GM23338 (cell line): ENCODE results near the gene SMIM5. TPM values are rescaled to one million over a fixed set of nuclear protein-coding genes. Genes with fewer than 3 reads are reported as not detected.

ENCODE experiments used
- ATAC-seq: fragments of 200-7000 bp; cut with Tn5 transposase; 3 replicates; pipeline ENCODE4 v1.9.1; 2020
- DNase-seq: peaks from one replicate; pipeline ENCODE4 v3.0.0-alpha.2; 2015; ENCODE audit warnings: low spot score
- H2AFZ ChIP-seq: fragments of 200-600 bp; sonication (generic); 2 replicates; pipeline ENCODE4 v1.8.0; 2016; ENCODE audit warnings: antibody characterized with exemption, mild to moderate bottlenecking, moderate library complexity
- H3F3A ChIP-seq: fragments of 200-600 bp; sonication (generic); replicated peaks from 2 replicates; pipeline ENCODE4 v1.8.0; 2017; ENCODE audit warnings: antibody characterized with exemption, mixed run types, low read depth
- H3K27ac ChIP-seq: fragments of 200-600 bp; sonication (generic); 2 replicates; pipeline ENCODE4 v1.6.1; 2016; ENCODE audit warnings: low read depth
- H3K27me3 ChIP-seq: fragments of 200-600 bp; sonication (generic); 2 replicates; pipeline ENCODE4 v1.8.0; 2016; ENCODE audit warnings: mild to moderate bottlenecking, mixed run types, moderate library complexity; ENCODE audit not compliant: insufficient read depth
- H3K36me3 ChIP-seq: fragments of 200-600 bp; sonication (generic); 2 replicates; pipeline ENCODE4 v1.8.0; 2016; ENCODE audit warnings: mild to moderate bottlenecking; ENCODE audit not compliant: insufficient read depth
- H3K4me1 ChIP-seq: fragments of 200-600 bp; sonication (generic); 2 replicates; pipeline ENCODE4 v1.8.0; 2016; ENCODE audit warnings: mild to moderate bottlenecking, moderate library complexity; ENCODE audit not compliant: insufficient read depth
- H3K4me2 ChIP-seq: fragments of 200-600 bp; sonication (generic); 2 replicates; pipeline ENCODE4 v1.7.1; 2017; ENCODE audit warnings: mixed run types
- H3K4me3 ChIP-seq: fragments of 200-600 bp; sonication (generic); 2 replicates; pipeline ENCODE4 v1.6.1; 2016; ENCODE audit warnings: mixed run types
- H3K79me2 ChIP-seq: fragments of 200-600 bp; sonication (generic); replicated peaks from 2 replicates; pipeline ENCODE4 v1.8.0; 2017; ENCODE audit warnings: mild to moderate bottlenecking; ENCODE audit not compliant: insufficient read depth
- H3K9me2 ChIP-seq: fragments of 200-600 bp; sonication (generic); 2 replicates; pipeline ENCODE4 v1.8.0; 2017; ENCODE audit not compliant: insufficient read depth
- H4K20me1 ChIP-seq: fragments of 200-600 bp; sonication (generic); replicated peaks from 2 replicates; pipeline ENCODE4 v1.8.0; 2017; ENCODE audit warnings: mild to moderate bottlenecking; ENCODE audit not compliant: insufficient read depth
- H3K27ac Mint-ChIP-seq: 2 replicates; pipeline ENCODE4 v1.8.0; 2020; ENCODE audit warnings: inconsistent platforms, mild to moderate bottlenecking, moderate library complexity, mixed read lengths
- H3K27me3 Mint-ChIP-seq: 3 replicates; pipeline ENCODE4 v1.8.0; 2022; ENCODE audit warnings: low read depth, mild to moderate bottlenecking, moderate library complexity, mixed read lengths, inconsistent platforms; ENCODE audit not compliant: insufficient read depth, poor library complexity
- H3K36me3 Mint-ChIP-seq: 3 replicates; pipeline ENCODE4 v1.8.0; 2021; ENCODE audit warnings: low read depth, mild to moderate bottlenecking, inconsistent platforms, moderate library complexity, mixed read lengths
- H3K4me1 Mint-ChIP-seq: 3 replicates; pipeline ENCODE4 v1.8.0; 2020; ENCODE audit warnings: mild to moderate bottlenecking, inconsistent platforms, mixed read lengths
- H3K4me3 Mint-ChIP-seq: 3 replicates; pipeline ENCODE4 v1.8.0; 2021; ENCODE audit warnings: moderate library complexity, mild to moderate bottlenecking, inconsistent platforms, mixed read lengths
- H3K9me3 Mint-ChIP-seq: 3 replicates; pipeline ENCODE4 v1.8.0; 2020; ENCODE audit warnings: moderate library complexity, mild to moderate bottlenecking, inconsistent platforms, mixed read lengths
- CREB1 ChIP-seq: fragments of 250-450 bp; sonication (Bioruptor Pico); IDR thresholded peaks from 2 replicates; pipeline ENCODE4 v1.5.0; 2020; ENCODE audit warnings: low read depth, mild to moderate bottlenecking, moderate library complexity
- CTCF ChIP-seq, 2 experiments: fragments of 200-600 bp in 1 of 2; sonication (generic) in 1 of 2; conservative IDR thresholded peaks; 2 replicates each; pipeline versions ENCODE4 v1.5.1 to v1.6.1; 2016 to 2017; ENCODE audit warnings: antibody characterized with exemption in 2 of 2, low read depth in 2 of 2, mild to moderate bottlenecking in 2 of 2, moderate library complexity in 1 of 2
- ETS1 ChIP-seq: IDR thresholded peaks from 2 replicates; pipeline ENCODE4 v1.6.1; 2016; ENCODE audit warnings: antibody characterized with exemption
- EZH2 ChIP-seq: fragments of 200-600 bp; sonication (generic); IDR thresholded peaks from one replicate; pipeline ENCODE4 v1.8.0; 2017; ENCODE audit warnings: antibody characterized with exemption, mild to moderate bottlenecking, low read depth; ENCODE audit not compliant: unreplicated experiment
- EZH2phosphoT487 ChIP-seq: fragments of 200-600 bp; sonication (generic); IDR thresholded peaks from one replicate; pipeline ENCODE4 v1.8.1; 2018; ENCODE audit warnings: antibody characterized with exemption; ENCODE audit not compliant: unreplicated experiment
- JUNB ChIP-seq: IDR thresholded peaks from one replicate; pipeline ENCODE4 v1.6.1; 2016; ENCODE audit warnings: antibody characterized with exemption; ENCODE audit not compliant: unreplicated experiment
- NANOG ChIP-seq: IDR thresholded peaks from 2 replicates; pipeline ENCODE4 v1.6.1; 2016; ENCODE audit warnings: antibody characterized with exemption, borderline replicate concordance
- POLR2AphosphoS5 ChIP-seq: IDR thresholded peaks from 2 replicates; pipeline ENCODE4 v1.6.1; 2016; ENCODE audit warnings: antibody characterized with exemption, low read depth
- REST ChIP-seq: IDR thresholded peaks from one replicate; pipeline ENCODE4 v1.6.1; 2018; ENCODE audit warnings: antibody characterized with exemption; ENCODE audit not compliant: unreplicated experiment
- STAT1 ChIP-seq: IDR thresholded peaks from one replicate; pipeline ENCODE4 v1.6.1; 2016; ENCODE audit warnings: antibody characterized with exemption; ENCODE audit not compliant: unreplicated experiment
- ZNF114 ChIP-seq: fragments of 250-450 bp; sonication (Bioruptor Pico); IDR thresholded peaks from 2 replicates; pipeline ENCODE4 v1.5.0; 2020; ENCODE audit warnings: mild to moderate bottlenecking, moderate library complexity
- ZNF331 ChIP-seq: fragments of 250-450 bp; sonication (Bioruptor Pico); IDR thresholded peaks from 2 replicates; pipeline ENCODE4 v1.5.0; 2020; ENCODE audit warnings: low read depth, mild to moderate bottlenecking, moderate library complexity
- polyA plus RNA-seq: library from polyadenylated mRNA; unstranded; fragments of >200 nt; fragmentation: Nextera tagmentation; extraction: Ambion mirVana; gene quantifications from 2 replicates; pipeline ENCODE4 v1.2.1, GENCODE V29; 2016
- total RNA-seq: library from RNA; depleted of rRNA; stranded (reverse); fragments of >200 nt; shearing (Covaris generic); gene quantifications from 2 replicates; pipeline ENCODE4 v1.2.3, GENCODE V29; 2014
- TF ChIP-seq, protein P1 (sequence below): fragments of 250-450 bp; sonication (Bioruptor Pico); IDR thresholded peaks from 2 replicates; pipeline ENCODE4 v1.5.0; 2020; ENCODE audit warnings: mild to moderate bottlenecking, moderate library complexity

SMIM5 gene
- total and polyA plus RNA-seq, 2 experiments from 2014 or later, result 0.16 TPM; not detected in 1

DNA sequence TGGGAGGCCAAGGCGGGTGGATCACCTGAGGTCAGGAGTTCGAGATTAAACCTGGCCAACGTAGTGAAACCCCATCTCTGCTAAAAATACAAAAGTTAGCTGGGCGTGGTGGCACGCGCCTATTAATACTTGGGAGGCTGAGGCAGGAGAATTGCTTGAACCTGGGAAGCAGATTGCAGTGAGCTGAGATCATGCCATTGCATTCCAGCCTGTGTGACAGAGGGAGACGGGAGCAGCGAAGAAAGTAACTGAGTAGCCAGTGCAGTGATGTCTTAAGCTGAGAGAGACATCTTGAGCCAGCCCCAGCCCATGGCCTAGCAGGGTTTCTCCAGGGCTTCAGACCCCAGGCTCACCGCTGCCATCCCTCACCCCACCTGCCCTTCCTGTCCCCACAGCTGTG lies 9.8 kb upstream of the SMIM5 start:
- Histone ChIP-seq H3F3A (no peaks in the 10 kb centered on the region), H3K4me3 (no peak overlapping the region), H3K4me2 (no peak overlapping the region), H2AFZ (no peak overlapping the region), H3K27me3 (no peaks in the 10 kb centered on the region), H3K79me2 (no peaks in the 10 kb centered on the region), H3K4me1 (no peaks in the 10 kb centered on the region), H3K9me2 (no peaks in the 10 kb centered on the region), H3K36me3 (no peaks in the 10 kb centered on the region; the same call in 1 of the 2 replicates), H3K27ac (no peak overlapping the region), H4K20me1 (no peaks in the 10 kb centered on the region)
- Mint-ChIP-seq H3K27ac (no peak overlapping the region), H3K9me3 (no peaks in the 10 kb centered on the region; the same call in 2 of the 3 replicates), H3K4me3 (no peak overlapping the region), H3K36me3 (no peaks in the 10 kb centered on the region), H3K27me3 (peaks cover 27% of the 10 kb centered on the region), H3K4me1 (peaks cover 3% of the 10 kb centered on the region; the same call in 1 of the 3 replicates)
- ATAC-seq (no peak), DNase-seq (no peak)
- TF ChIP-seq NANOG, result no peak
- TF ChIP-seq ZNF331 (CRISPR knock-in tag), result no peak
- TF ChIP-seq JUNB, result no peak
- TF ChIP-seq CTCF (conservative IDR thresholded peaks at IDR 0.05; ENCODE audit: low read depth in 2 of 2), result no peak
- TF ChIP-seq EZH2phosphoT487, result no peak
- TF ChIP-seq STAT1, result no peak
- no peak for TF ChIP-seq ETS1
- TF ChIP-seq REST, result no peak
- TF ChIP-seq EZH2, result no peak
- TF ChIP-seq CREB1, result no peak
- TF ChIP-seq ZNF114 (CRISPR knock-in tag), result no peak
- TF ChIP-seq POLR2AphosphoS5, result no peak
- TF ChIP-seq, protein P1, sequence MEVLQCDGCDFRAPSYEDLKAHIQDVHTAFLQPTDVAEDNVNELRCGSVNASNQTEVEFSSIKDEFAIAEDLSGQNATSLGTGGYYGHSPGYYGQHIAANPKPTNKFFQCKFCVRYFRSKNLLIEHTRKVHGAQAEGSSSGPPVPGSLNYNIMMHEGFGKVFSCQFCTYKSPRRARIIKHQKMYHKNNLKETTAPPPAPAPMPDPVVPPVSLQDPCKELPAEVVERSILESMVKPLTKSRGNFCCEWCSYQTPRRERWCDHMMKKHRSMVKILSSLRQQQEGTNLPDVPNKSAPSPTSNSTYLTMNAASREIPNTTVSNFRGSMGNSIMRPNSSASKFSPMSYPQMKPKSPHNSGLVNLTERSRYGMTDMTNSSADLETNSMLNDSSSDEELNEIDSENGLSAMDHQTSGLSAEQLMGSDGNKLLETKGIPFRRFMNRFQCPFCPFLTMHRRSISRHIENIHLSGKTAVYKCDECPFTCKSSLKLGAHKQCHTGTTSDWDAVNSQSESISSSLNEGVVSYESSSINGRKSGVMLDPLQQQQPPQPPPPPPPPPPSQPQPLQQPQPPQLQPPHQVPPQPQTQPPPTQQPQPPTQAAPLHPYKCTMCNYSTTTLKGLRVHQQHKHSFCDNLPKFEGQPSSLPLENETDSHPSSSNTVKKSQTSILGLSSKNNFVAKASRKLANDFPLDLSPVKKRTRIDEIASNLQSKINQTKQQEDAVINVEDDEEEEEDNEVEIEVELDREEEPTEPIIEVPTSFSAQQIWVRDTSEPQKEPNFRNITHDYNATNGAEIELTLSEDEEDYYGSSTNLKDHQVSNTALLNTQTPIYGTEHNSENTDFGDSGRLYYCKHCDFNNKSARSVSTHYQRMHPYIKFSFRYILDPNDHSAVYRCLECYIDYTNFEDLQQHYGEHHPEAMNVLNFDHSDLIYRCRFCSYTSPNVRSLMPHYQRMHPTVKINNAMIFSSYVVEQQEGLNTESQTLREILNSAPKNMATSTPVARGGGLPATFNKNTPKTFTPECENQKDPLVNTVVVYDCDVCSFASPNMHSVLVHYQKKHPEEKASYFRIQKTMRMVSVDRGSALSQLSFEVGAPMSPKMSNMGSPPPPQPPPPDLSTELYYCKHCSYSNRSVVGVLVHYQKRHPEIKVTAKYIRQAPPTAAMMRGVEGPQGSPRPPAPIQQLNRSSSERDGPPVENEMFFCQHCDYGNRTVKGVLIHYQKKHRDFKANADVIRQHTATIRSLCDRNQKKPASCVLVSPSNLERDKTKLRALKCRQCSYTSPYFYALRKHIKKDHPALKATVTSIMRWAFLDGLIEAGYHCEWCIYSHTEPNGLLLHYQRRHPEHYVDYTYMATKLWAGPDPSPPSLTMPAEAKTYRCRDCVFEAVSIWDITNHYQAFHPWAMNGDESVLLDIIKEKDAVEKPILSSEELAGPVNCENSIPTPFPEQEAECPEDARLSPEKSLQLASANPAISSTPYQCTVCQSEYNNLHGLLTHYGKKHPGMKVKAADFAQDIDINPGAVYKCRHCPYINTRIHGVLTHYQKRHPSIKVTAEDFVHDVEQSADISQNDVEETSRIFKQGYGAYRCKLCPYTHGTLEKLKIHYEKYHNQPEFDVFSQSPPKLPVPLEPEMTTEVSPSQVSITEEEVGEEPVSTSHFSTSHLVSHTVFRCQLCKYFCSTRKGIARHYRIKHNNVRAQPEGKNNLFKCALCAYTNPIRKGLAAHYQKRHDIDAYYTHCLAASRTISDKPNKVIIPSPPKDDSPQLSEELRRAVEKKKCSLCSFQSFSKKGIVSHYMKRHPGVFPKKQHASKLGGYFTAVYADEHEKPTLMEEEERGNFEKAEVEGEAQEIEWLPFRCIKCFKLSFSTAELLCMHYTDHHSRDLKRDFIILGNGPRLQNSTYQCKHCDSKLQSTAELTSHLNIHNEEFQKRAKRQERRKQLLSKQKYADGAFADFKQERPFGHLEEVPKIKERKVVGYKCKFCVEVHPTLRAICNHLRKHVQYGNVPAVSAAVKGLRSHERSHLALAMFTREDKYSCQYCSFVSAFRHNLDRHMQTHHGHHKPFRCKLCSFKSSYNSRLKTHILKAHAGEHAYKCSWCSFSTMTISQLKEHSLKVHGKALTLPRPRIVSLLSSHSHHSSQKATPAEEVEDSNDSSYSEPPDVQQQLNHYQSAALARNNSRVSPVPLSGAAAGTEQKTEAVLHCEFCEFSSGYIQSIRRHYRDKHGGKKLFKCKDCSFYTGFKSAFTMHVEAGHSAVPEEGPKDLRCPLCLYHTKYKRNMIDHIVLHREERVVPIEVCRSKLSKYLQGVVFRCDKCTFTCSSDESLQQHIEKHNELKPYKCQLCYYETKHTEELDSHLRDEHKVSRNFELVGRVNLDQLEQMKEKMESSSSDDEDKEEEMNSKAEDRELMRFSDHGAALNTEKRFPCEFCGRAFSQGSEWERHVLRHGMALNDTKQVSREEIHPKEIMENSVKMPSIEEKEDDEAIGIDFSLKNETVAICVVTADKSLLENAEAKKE, result no peak
